ENCODE measurements around the gene ZPBP.

- TF ChIP-seq, protein P1, sequence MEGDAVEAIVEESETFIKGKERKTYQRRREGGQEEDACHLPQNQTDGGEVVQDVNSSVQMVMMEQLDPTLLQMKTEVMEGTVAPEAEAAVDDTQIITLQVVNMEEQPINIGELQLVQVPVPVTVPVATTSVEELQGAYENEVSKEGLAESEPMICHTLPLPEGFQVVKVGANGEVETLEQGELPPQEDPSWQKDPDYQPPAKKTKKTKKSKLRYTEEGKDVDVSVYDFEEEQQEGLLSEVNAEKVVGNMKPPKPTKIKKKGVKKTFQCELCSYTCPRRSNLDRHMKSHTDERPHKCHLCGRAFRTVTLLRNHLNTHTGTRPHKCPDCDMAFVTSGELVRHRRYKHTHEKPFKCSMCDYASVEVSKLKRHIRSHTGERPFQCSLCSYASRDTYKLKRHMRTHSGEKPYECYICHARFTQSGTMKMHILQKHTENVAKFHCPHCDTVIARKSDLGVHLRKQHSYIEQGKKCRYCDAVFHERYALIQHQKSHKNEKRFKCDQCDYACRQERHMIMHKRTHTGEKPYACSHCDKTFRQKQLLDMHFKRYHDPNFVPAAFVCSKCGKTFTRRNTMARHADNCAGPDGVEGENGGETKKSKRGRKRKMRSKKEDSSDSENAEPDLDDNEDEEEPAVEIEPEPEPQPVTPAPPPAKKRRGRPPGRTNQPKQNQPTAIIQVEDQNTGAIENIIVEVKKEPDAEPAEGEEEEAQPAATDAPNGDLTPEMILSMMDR (IDR thresholded peaks at IDR 0.05 in 8 of 11, conservative IDR thresholded peaks at IDR 0.05 in 3 of 11) = no peak
- no peak for TF ChIP-seq POLR2A (IDR thresholded peaks at IDR 0.05)
Measured at GRCh38 chr7:50101873-50102272, 8.8 kb upstream of the ZPBP start.
